GM21360 (cell line): ENCODE measurements around the gene YOD1.
"Not testable (repeated sequence)": the region's sequence is repeated elsewhere in the genome, so short reads cannot be mapped to it uniquely, and the experiment has no call there.

Source experiments
- ATAC-seq: cut with Tn5 transposase; IDR thresholded peaks from one replicate; pipeline ENCODE4 v1.9.1; 2021; ENCODE audit warnings: mild to moderate bottlenecking, moderate library complexity; ENCODE audit not compliant: unreplicated experiment

Gene YOD1

DNA sequence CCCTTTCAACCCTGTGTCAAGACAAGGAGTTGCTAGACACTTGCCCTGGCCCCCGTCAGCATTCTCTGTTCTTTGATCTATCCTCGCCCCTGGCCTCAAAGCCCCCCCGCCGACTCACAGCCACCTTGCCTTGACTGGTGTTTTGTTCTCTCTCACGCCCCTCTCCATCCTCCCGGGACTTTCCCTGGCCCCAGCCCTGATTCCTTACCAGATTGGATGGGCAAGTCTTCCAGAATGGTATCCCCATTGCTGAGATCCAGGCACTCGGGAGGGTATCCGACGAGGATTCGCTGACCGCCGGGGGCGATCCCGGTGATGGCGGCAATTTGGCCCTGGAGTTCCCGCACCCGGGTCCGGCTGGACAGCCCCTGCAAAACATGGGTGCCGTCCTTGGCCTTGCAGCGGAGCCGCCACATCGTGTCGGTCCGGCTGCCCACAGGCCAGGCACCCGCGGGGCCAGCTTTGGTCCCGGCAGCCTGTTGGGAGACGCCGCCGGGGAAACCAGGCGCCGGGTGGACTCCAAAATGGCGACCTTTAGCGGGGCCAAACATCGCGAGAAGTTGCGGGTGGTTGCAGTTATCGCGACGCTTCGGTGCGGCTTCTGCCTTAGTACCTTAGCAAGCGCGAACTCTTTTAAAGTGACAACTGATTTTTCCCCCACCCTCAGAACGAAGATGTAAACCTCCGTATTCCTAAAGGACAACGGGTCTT is 373 bp downstream of the YOD1 start:
- no peak for ATAC-seq

DNA sequence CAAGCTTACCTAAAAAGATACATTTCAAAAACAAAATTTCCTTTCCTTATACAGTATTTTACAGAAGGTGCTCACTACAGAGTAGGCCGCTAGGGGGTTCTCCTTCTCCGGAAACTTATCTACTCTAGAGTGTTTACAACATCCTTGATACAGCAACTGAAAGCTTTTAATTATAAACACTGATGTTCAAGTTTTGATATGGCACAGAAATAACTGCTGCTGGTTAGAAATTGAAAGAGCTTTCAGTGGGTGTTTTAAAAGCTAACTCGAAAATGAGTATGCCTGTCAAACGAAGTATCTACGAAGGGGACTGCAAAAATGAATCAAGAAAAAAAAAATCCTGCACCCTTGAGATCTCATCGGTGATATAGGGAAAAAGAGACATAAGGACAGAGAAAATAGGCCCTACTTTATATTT is 1.0 kb downstream of the YOD1 start:
- ATAC-seq, result no peak

DNA sequence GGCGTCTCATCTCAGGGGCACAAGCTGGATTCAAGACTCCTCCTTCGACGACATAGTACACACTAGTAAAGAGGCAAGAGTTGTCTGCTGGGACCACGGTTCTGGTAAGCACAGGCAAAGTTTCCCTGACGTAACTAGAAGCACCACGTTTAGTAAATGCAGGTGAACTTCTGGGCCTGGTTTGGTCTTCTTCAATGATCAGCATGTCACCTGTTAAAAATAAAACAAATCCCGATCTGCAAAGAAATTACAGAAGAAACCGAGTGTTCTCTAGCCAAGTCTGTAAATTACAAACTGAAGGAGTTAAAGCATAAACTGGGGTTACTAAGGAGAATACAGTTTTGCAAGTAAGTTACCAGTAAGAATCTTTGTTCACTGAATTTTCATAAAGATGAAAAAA is 1.5 kb downstream of the YOD1 start:
- ATAC-seq, result no peak

DNA sequence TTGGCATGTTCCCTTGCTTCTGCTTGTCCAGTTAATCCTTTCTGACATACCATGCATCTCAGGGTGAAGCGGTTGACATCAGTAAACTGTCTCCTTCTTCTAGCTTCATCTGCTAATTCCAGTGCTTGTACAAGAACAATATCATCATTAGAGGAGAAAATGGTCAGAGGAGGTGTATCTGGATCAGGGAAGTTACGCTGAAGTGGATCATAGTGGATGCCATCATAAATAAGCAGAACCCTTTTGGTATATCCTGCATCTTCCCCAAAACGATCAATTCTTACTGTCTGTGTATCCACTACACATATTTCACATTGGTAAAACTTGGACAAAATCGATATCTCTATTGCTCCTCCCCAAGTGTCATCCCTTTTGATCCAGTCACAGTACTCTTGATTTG is 2.0 kb downstream of the YOD1 start:
- no peak for ATAC-seq

DNA sequence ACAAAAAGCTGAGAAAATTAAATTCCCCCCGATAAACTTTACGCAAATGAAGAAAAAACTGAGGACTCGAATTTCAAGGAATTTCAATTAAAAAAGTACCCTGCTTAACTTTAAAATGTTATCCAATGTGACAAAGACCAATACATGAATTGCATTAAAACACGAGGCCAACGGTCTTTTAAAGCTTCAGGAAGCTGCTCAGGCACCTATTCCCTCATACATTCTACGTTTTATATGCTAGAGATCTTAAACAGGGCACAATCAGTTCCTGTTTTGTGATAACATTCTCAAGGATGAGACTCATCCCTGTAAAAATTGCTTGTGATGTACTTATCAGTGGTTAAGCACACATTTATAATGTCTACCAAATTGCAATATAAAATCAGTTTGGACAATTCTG is 3.0 kb downstream of the YOD1 start:
- ATAC-seq, result no peak

DNA sequence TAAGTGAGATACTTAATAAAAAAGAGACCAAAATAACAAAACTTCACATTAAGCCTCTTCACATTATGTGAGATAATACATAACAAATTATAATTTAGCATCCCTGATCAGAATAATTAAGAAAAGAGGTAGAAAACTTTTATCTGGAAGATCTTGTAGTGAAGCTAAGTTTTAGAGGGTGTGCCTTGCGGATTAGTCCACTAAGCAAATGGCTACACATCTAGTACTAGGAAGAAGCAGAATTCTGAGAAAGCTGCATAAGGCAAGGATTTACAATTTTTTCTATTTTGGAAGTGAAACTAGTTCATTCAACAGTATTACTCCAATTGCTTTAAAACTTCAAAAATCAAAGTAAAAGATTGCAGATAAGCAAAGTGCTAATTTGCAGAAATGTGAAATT is 3.5 kb downstream of the YOD1 start:
- no peak for ATAC-seq

DNA sequence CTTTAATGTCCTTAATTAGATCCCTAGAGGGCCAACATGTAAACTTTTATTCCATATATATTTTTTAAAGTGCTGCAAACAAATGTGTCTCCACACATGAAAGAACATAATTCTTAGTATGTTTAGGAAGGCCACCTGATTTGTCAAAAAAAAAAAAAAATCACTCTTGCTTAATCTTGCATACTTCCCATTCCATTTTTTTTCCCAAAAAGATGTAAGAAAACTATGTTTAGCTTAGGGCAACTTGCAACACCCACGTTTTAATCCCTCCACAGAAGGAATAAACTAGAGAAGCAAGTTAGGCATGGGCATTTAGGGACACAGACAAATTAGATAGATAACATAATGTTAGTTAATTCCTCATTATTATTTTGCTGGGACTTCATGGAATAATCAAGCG is 5.6 kb downstream of the YOD1 start:
- no peak for ATAC-seq

DNA sequence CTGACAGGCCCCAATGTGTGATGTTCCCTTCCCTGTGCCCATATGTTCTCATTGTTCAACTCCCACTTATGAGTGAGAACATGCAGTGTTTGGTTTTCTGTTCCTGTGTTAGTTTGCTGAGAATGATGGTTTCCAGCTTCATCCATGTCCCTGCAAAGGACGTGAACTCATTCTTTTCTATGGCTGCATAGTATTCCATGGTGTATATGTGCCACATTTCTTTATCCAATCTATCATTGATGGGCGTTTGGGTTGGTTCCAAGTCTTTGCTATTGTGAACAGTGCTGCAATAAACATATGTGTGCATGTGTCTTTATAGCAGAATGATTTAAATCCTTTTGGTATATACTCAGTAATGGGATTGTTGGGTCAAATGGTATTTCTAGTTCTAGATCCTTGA is 9.6 kb downstream of the YOD1 start:
- not testable (repeated sequence) for ATAC-seq

DNA sequence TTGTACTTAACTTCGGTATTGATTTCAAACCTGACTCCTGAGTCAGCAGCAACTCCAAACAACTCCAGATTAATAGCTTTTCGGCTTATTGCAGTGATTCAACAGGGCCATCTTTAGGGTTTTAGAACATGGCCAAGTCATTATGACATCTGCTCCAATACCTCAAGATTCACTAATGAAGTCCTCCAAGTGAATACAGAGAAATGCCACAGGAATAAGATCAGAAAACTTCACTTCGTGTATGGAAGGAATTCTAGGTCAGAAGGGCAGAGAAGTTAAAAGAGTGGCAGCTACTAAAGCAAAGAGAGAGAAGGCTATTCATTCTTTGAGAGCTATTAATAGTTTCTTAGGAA is 10.9 kb downstream of the YOD1 start:
- ATAC-seq, result no peak

DNA sequence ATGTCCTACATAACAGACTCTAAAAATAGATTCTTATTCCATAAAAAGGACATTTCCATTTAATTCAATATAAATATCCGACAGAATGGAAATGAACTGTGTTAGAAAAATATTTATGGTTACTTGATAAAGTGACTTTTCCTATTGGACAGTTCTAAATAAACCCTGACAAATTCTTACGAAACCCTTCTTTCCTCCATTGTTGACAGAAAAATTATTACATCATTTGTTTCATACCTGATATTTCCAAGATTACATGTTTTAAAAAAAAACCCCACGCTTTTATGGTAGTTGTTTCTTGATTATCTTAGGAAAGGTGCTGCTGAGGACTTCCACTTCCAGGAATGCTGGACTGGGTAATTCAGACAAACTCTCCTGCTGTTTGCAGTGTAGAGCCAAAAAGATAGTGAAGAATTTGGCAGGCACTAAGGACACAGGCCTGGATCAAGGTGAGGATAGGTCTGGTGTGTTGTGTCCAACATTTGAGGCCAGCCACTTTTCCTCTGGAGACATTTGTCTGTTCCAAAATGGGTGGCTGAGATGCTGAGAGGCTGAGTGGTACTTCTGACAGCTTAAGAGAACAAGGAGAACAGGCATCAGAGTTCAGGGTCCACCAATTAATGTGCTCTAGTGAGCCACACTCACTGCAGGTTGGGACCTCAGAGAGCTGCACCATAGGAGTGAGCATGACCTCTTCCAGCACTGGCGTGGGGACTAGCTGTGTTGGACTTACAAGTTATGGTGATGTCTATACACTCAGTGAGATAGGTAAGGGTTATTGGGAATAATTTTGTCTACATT is 11.4 kb downstream of the YOD1 start:
- no peak for ATAC-seq

DNA sequence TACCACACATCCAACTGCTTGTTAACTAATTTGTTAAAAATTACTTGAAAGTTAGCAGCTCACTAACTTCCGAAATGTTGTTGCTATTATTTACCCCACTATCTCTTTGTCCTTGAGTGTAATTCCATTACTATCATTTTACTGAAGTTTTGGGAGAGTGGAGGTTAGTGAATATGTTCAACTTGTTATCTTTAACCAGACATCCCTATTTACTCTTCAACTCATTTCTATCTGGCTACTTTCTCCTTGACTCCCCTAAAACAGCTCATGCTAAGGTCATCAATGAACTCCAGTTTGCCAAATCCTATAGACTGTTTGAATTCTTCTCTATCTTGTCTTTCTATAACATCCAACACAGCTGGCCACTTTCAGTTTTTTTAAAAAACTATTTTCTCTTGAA is 14.1 kb downstream of the YOD1 start:
- no peak for ATAC-seq

DNA sequence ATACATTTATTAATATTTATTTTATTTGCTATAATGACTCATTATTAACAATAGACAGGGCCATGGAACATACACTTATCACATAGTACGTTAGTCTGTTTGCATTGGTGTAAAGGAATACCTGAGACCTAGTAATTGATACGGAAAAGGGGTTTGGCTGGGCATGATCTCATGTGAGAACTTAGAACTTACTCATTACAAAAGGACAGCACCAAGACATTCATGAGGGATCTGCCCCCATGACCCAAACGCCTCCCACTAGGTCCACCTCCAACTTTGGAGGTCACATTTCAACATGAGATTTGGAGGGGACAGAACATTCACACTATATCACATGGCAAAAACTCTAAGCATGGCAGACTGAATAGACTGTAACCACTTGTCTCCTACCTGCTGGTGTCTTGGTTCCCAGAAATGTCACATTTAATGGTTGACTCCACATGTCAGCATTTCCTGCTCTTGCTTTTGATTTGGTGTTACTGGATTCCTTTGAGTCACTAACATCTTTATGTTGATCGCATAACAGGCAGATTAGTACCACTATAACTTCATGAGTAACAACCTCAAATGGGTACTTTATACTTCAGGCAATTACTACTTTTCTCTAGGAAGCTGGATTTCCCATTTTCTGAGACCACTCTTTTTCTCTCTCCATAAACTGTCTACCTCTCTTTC is 15.0 kb downstream of the YOD1 start:
- ATAC-seq, result no peak

DNA sequence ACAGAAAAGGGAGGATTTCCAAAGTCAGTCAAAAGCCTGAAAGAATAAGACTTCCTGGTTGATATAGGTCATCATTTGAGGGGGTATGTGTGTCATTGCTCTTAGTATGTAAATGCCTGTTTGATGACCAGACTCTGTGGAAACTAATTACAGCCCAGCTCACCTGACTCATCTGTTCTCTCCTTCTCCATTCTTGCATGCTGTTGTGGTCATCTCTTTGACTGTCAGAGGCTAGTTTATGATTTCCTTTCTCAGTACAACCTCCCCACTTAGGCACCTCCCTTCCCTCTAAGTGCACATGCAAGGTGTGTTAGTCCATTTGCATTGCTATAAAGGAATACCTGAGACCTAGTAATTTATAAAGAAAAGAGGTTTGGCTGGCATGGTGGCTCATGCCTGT is 16.0 kb downstream of the YOD1 start:
- no peak for ATAC-seq

DNA sequence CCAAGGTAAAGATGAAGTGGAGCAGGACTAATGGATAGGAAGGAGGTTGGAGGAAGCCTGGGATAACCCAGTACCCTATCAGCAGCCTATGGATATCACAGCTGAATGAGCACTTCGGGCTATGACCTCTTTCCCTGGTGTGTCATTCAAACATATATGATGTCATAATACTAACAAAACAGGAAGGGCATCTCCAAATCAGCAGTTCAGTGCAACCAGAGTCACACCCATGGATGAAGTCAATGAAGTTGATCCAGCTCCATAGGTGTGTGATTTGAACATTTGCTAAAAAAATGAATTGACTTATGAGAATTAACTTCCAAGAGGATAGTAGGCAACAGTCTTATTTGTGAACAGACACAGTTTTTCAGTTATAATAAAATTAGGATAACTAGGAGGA is 16.8 kb downstream of the YOD1 start:
- ATAC-seq, result no peak

DNA sequence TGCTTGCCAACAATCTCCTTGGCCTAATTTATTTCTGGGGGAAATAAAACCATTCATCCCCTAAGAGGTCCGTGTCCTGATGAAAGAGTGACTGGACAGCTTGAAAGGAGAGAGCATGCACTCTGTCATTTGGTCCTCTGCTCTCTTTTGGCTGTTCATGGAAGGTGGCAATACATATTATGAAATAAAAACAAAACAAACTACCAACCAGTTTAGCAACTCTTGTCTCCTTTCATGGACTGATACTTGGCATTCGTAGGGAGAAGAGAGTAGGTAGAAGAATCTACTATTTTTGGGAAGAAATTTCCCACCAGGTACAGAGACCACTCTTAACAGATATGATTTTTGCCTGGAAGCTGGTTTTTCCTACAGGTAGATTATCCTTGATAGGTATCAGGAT is 17.7 kb downstream of the YOD1 start:
- no peak for ATAC-seq

DNA sequence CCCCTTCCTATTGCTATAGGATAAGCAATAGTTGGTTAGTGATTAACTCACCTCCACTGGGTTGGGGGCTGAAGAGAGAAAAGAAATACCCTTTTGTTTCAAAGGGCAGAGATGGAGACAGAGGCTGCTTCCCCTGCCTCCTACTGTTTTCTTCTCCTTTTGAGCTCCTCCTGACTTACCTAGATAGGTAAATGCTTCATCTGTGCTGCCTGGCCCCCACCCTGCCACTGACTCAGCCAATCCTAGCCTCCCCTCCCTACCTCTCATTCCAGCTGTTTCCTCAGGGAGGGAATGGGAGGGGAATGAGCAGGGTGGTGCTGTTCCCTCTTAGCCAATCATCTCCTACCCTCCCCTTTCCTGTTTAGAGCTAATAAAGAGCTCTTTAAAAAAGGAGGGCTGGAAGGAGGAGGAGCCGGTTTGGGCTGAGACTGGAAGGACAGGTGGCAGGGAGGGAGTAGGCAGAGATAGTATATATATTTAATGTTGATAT is 18.4 kb downstream of the YOD1 start, which contains the start of gene C1orf116:
Gene C1orf116, minus strand, starts transcription at position 229 of the 490 bp plus-strand sequence. CDS start 5,158 bp downstream, outside the sequence.
- no peak for ATAC-seq

DNA sequence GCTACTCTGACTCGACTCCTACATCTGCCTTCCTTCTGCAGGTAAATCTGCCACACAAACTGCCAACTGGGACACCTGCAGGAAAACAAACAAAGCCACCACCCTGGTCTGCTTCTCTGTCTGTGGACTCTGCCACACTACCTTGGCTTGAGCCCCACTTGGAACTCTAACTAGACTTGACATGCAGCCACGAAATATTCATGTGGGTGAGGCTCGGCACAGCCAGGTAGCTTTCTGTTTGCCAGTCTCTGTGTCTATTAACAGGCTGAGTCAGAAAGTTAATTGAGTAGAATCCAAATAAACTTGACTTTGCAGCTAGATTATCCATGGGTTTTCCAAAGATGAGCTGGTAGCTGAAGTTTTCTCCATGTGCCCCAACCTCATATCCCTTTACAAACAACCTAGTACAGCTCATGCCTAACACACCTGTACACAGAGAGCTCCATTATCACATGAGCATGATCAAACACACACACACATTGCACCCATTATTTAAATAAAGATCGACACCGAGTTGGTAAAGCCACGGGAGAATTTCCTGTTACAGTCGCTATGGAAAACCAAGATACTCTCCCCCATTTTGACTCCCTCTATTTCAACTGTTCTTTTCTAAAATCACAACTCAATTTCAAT is 19.3 kb downstream of the YOD1 start:
- ATAC-seq, result no peak

DNA sequence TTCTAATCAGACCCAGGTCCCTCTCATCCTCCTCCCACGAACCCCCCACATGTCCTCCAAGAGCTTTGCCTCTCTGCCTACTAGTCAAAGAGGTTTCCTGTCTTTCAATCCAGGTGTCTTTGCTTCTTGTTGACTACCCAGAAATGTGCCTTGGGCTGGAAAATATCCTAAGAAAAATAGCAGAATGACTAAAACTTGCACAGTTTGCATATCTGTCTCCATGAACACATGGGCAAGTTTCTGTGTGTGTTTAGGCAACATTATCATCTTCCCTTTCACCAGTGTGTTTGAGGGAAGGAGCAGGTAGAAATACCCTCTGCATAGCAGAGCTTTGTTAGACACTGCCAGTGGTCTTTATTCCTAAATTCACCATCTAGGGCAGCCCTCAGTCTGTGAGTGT is 20.0 kb downstream of the YOD1 start:
- no peak for ATAC-seq

DNA sequence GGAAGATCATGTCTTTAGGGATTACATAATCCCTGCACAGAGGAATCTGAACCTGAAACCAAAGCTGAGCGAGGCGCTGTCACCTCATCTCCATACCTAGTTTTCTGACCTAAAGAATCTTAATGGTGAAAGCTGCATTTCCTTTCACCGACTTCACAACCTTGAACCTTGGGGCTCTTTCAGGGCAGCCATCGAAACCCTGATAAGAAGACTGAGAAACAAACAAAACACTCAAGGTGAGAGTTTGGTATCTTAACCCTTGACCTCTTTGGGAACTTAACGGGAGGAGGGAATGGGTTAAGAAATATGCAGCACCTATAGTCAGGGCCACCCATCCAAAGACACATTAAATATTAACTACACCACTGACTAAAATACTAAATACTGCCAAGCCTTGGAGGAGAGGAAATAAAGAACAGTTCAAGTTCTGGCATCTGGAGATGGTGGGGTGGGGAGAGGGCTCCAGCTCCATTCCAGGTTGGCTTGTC is 20.4 kb downstream of the YOD1 start:
- no peak for ATAC-seq

DNA sequence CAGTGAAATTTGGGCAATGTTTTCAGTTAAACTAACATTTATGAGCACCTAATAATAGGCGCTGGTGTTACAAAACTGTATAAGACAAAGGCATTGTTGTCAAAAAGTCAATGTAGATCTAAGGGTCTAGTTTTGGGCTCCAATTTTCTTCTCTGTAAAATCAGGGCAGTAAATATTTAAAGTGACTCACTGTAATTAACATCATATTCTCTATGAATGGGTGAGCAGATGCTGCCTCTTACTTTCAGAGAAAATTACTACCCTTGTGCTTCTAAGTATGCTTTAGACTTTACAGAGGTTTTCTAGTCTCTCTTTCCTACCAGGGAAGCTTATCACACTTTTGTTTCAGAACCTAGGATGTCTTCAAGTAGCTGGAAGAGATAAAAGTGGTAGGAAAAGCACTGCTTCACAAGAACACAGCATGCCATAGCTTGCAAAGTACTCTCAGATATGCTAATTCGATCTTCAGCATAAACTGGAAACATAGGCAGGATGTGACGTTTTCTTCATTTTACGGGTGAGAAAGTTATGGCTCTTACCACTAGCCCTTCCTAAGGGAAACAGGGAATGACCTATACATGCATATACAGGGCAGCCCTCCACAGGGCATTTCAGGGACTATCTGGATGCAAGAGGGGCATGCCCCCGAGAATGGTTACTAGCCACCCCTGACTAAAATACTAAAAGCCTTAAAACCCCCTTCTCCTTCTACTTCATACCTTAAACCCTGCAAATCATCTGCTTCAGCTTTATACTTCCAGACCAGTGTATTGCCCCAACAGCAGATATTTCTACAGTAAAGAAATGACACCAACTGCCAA is 21.1 kb downstream of the YOD1 start:
- no peak for ATAC-seq
